A204.1 (cell line): ENCODE results near the gene PTPN22.

ENCODE experiments used
- FAIRE-seq: peaks from 2 replicates; lab custom pipeline; 2012; peaks lifted over from hg19 to GRCh38; lab: Jason Lieb, UNC

Gene PTPN22

GRCh38 chr1:113850127-113850796 lies 21.2 kb downstream of the PTPN22 start:
- FAIRE-seq = no peak

DNA sequence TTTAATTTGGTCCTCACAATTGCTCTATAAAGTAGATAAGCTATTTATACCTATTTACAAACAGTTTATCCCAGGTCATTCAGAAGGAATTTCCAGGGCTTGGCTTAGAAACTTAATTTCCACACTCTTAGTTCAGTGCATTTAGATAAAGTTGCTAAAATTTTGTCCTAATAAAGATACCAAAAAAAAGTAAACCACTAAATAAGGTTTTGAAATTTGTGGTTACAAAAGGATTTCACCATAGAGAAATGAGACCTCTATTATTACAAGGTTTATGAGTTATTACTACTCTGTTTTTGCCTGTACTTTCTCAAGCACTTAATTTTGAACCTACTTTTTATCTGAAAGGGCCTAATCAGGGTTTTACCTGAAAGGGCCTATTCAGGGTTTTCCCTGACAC lies 22.4 kb downstream of the PTPN22 start:
- peak; percentile 37 for FAIRE-seq

DNA sequence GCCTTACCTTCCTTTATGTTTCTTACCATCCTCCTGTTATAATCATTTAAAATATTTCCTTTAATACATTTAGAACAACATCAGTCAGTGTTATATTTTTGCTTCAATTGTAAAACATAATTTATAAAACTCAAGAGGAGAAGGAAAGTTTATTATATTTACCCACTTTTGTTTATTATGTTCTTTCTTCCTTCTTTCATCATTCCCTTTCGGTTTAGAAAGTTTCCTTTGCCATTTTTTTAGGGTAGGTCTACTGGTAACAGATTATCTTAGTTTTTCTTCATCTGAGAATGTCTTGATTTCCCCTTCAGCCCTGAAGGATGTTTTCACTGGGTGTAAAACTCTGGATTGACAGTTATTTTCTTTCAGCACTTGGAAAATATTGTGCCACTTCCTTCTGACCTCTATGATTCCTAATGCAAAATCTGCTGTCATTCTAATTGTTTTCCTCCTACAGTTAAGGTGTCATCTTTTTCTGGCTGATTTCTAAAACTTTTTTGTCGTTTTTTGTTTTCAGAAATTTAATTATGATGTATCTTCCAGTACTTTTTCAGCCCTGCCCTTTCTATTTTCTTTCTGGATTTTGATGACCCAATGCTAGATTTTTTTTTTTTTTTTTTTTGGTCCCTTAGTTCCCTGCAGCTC lies 25.0 kb downstream of the PTPN22 start:
- no peak for FAIRE-seq

DNA sequence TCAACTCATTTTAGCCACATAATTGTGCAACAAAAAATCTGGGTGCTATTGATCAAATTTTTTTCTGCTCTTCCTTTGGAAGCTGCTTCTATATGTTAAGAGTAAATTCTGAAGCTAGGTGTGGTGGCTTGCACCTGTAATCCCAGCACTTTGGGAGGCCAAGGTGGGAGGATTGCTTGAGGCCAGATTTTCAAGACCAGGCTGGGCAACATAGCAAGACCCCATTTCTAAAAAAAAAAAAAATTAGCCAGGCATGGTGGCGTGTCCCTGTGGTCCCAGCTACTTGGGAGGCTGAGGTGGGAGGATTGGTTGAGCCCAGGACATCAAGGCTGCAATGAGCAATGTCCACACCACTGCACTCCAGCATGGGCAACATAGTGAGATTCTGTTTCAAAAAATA lies 35.0 kb downstream of the PTPN22 start:
- FAIRE-seq = no peak

DNA sequence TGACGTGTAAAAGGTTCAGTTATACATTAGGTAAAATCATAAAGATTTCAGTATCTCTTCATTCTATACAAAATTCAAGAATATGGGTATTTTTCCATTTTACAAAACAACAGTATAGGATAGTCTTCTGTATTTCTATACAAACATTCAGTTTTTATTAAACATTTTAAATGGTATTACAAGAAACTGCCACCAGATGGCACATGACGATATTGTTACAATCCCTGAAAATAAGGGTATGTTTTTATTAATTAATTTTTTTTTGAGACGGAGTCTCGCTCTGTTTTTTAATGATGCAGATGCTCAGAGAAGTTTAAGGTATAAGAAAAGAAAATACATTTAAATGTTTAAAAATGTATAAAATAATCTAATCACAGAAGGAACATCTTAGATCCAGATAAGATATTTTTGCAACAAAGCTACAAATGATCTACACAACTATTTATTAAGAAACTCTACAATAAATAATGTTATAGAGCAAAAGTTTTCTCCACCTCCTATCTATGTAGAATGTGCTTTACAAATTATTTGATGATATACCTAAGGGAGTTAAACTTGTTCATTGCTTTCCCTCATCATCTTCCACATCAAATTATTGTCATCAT lies 35.7 kb downstream of the PTPN22 start:
- peak; percentile 98 for FAIRE-seq

GRCh38 chr1:113834716-113835115 lies 36.8 kb downstream of the PTPN22 start:
- no peak for FAIRE-seq

GRCh38 chr1:113830039-113830438 lies 41.5 kb downstream of the PTPN22 start:
- no peak for FAIRE-seq

DNA sequence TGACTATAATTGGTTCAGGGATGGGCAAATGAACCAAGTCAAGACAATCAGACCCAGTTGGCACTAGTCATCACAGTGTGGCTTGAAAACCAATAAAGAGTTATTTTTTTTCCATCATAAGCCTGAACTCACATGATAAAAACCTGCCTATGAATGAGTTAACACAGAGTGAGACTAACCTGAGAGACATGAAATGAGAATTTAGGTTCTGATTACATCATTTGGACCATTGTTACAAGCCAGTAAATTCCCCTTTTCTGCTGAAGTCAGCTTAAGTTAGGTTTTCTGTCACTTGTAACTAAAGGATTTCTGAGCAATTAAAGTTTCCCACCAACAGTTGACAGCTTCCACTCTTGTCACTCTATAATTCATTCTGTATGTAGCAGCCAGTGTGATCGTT lies 49.6 kb downstream of the PTPN22 start:
- FAIRE-seq = no peak

GRCh38 chr1:113818578-113818977 lies 52.9 kb downstream of the PTPN22 start:
- no peak for FAIRE-seq

GRCh38 chr1:113813218-113813617 lies 58.3 kb downstream of the PTPN22 start:
- FAIRE-seq = no peak

DNA sequence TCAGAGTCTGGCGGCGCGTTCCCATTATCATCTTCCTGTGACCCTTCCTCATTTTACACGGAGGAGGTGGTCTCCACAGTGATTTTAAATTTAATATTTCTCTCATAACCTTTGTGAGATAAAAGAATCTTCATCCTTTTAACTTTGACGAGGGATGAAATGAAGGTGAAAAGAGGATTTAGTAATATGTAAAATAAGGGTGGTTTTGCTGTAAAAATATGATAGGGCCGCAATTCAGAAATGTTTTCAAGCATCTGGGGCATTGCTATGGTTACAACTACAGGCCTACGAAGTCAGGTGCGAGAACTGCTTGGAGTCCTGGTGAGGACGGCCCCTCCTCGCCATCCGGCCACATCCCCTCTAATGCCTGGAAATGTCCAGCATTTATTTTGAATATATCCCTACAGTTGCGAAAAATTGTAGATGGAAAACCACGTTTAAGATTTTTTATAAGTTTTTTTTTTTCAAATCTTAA lies 58.8 kb downstream of the PTPN22 start:
- FAIRE-seq = no peak

DNA sequence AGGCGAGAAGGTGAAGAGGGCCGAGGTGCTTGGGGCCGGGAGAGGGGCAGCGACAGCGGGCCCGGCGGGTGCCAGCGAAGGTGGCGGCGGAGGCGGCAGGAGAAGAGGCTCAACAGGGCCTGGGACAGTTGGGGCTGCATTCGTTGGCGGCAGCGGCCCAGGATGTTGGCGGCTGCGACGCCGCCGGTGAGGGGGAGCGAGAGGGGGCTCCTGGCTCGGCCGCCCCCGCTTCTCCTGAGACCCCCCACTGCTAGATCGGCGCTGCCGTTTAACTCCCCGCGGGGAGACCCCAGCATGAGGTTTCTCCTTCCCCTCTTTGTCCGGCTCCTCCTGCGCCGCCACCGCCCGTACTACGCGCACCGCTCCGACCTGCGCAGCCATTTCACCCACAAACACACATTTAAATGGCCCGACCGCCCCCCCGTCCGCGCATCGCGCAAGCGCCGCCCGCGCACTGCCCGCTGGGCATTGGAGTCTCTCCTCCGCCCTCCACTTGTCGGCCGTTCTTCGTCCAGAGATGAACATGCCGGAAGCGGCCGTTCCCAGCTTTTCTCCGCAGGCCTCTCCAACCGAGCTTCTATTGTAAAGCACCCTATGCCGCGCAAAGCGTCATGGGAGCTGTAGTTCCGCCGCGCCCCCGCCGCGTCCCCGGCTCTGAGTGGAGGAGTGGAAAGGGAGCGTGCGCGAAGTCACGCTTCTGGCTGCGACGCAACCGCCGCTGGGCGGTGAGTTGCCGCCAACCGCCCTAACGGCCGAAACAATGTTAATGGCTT lies 59.4 kb downstream of the PTPN22 start, which contains the start of gene RSBN1:
RSBN1 (minus strand) TSS at position 589 of the 773 bp plus-strand sequence; CDS start at position 525, 64 bp downstream.
- peak; percentile 98 for FAIRE-seq

GRCh38 chr1:113811156-113811887 lies 60.2 kb downstream of the PTPN22 start:
- no peak for FAIRE-seq

- no peak for FAIRE-seq
These were observed 61.6 kb downstream of the PTPN22 start for GRCh38 chr1:113809670-113810602.

DNA sequence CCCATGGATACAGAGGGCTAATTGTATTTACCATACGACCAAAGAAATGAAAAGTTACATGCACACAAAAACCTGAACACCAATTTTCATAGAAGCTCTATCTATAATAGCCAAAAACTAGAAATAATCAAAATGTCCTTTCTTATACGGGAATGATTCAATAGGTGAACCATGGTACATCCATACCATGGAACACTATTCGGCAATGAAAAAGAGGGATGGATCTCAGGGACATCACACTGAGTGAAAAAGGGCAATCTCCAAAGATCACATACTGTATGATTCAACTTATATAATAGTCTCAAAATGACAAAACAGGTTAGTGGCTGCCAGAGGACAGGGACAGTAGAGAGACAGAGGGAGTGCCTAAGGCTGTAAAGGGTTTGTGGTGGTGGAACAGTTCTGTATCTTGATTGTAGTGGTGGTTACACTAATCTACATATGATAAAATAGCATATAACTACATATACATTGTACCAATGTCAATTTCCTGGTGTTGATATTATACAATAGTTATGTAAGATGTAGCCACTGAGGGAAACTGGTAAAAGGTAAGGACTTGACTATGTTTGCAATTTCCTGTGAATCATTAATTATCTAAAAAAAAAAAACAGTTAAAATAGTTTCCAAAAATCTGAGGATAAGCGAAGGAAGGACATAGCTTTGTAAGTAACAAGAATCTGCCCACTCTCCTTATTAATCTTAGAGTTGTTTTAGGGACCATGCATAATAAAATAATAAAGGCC lies 62.9 kb downstream of the PTPN22 start:
- FAIRE-seq = no peak

- no peak for FAIRE-seq
These were observed 65.9 kb downstream of the PTPN22 start for GRCh38 chr1:113805639-113806038.

- no peak for FAIRE-seq
These were observed 66.3 kb downstream of the PTPN22 start for GRCh38 chr1:113805256-113805531.

DNA sequence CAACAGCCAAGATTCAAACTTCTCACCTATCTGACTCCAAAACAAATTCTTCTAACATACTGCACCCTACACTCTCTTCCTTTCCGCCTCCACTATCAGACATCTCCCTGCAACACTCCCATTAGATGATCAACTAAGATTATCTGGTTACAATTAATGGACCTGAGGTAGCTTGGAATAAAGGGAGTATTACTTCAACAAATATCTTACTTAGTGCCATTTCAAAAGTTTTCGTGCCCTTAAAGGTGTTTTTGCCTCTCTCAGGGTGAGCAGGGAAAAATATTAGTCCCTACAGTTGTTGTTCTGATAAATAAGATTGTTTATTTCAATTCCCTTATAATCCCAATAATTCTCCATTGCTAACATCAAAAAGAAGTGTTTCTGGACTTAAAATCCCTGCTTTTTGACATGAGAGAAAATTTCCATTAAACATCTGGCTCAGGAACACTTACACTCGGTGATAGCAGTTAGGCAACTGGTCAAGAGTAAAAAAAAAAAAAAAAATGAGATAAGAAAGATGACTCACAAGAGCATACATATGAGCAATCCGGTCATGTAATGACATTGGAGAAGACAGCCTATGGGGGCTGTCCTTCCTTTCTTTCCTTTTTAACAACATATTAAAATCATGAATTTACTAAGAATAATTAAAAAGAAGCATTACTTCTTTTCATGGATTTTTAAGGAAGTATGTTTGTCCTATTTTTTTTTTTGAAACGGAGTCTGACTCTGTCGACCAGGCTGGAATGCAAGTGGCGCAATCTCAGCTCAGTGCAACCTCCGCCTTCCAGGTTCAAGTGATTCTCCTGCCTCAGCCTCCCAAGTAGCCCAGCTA lies 66.9 kb downstream of the PTPN22 start:
- no peak for FAIRE-seq

DNA sequence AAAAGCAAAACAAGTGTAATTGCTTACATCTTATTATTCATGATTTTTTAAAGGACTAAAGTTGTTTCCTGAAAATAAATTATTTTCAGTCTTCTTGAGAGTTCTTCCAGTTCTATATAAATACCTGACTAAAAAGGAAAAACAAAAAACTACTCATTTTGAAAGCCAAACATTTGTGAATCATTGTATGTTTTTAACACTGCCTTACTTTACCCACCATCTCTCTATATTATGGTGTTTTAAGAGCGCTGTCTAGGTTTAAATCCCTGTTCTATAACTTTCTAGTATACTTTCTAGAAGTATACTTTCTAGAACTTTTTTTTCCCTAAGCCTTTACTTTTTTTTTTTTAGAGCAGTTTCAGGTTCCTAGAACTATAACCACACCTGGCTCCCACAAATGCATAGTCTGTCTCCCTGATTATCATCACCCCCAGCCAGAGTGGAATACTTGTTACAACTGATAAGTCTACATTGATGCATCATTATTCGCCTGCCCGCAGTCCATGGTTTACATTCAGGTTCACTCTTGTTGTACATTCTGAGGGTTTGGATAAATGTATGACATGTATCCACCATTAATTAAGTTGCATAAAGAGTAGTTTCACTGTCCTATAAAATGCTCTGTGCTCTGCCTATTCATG lies 69.0 kb downstream of the PTPN22 start:
- FAIRE-seq = no peak
